HepG2 (cell line): Measurements from ENCODE around the gene TCFL5. TPM values are rescaled to one million over a fixed set of nuclear protein-coding genes. Genes with fewer than 3 reads are reported as not detected.

Source experiments
- CEBPB ChIP-seq: IDR thresholded peaks from 2 replicates; pipeline ENCODE4 v1.6.1; 2011; ENCODE audit warnings: low read depth, low read length, improper control_type of control experiment, borderline replicate concordance
- DPF2 ChIP-seq: sonication (generic); formaldehyde crosslinking; IDR thresholded peaks from 2 replicates; pipeline ENCODE4 v1.4.0; 2020; ENCODE audit warnings: mild to moderate bottlenecking, low read depth, missing genetic modification reagents, borderline replicate concordance
- DZIP1 ChIP-seq: sonication (generic); formaldehyde crosslinking; IDR thresholded peaks from 2 replicates; pipeline ENCODE4 v1.5.0; 2020; ENCODE audit warnings: mild to moderate bottlenecking, missing genetic modification reagents
- EP300 ChIP-seq, 3 experiments: sonication (generic) in 1 of 3; formaldehyde crosslinking in 1 of 3; IDR thresholded peaks; 2 replicates each; pipeline versions ENCODE4 v1.5.1 to v1.6.1; 2011 to 2020; ENCODE audit warnings: low read depth in 2 of 3, low read length in 2 of 3, borderline replicate concordance in 1 of 3, improper control_type of control experiment in 1 of 3, mild to moderate bottlenecking in 1 of 3, missing genetic modification reagents in 1 of 3, moderate library complexity in 1 of 3
- EZH2 ChIP-seq: conservative IDR thresholded peaks from 2 replicates; pipeline ENCODE4 v1.6.1; 2012; ENCODE audit warnings: mild to moderate bottlenecking, low read depth, low read length, moderate library complexity
- FOXC1 ChIP-seq: sonication (generic); formaldehyde crosslinking; IDR thresholded peaks from 2 replicates; pipeline ENCODE4 v1.8.0; 2022; ENCODE audit warnings: mild to moderate bottlenecking, missing genetic modification reagents, borderline replicate concordance
- FOXJ3 ChIP-seq: sonication (generic); formaldehyde crosslinking; IDR thresholded peaks from 2 replicates; pipeline ENCODE4 v1.4.0; 2020; ENCODE audit warnings: missing genetic modification reagents, mild to moderate bottlenecking, borderline replicate concordance
- KDM3A ChIP-seq: IDR thresholded peaks from 2 replicates; pipeline ENCODE4 v1.6.1; 2018; ENCODE audit warnings: low read depth, missing compliant biosample characterization
- NR0B2 ChIP-seq: sonication (generic); formaldehyde crosslinking; IDR thresholded peaks from 2 replicates; pipeline ENCODE4 v1.4.0; 2020; ENCODE audit warnings: mild to moderate bottlenecking, missing genetic modification reagents
- PAX8 ChIP-seq: sonication (generic); formaldehyde crosslinking; IDR thresholded peaks from 2 replicates; pipeline ENCODE4 v1.8.0; 2022; ENCODE audit warnings: mild to moderate bottlenecking, missing genetic modification reagents, borderline replicate concordance
- SNAPC5 ChIP-seq: sonication (generic); formaldehyde crosslinking; IDR thresholded peaks from 2 replicates; pipeline ENCODE4 v1.8.1; 2023; ENCODE audit warnings: mild to moderate bottlenecking, missing genetic modification reagents, borderline replicate concordance
- SRF ChIP-seq: IDR thresholded peaks from 2 replicates; pipeline ENCODE4 v1.6.1; 2011; ENCODE audit warnings: mild to moderate bottlenecking, low read depth, low read length, moderate library complexity
- ZBTB1 ChIP-seq: sonication (generic); formaldehyde crosslinking; IDR thresholded peaks from 2 replicates; pipeline ENCODE4 v1.4.0; 2020; ENCODE audit warnings: missing genetic modification reagents, borderline replicate concordance
- ZBTB20 ChIP-seq: sonication (generic); formaldehyde crosslinking; IDR thresholded peaks from 2 replicates; pipeline ENCODE4 v1.8.1; 2023; ENCODE audit warnings: missing genetic modification reagents, low read depth, mild to moderate bottlenecking, borderline replicate concordance
- ZFP37 ChIP-seq: sonication (generic); formaldehyde crosslinking; IDR thresholded peaks from 2 replicates; pipeline ENCODE4 v1.4.0; 2020; ENCODE audit warnings: missing genetic modification reagents, borderline replicate concordance
- ZNF205 ChIP-seq: IDR thresholded peaks from 2 replicates; pipeline ENCODE4 v1.6.1; 2018; ENCODE audit warnings: missing biosample characterization, missing genetic modification reagents
- ZNF646 ChIP-seq: sonication (generic); formaldehyde crosslinking; IDR thresholded peaks from 2 replicates; pipeline ENCODE4 v1.9.0; 2021; ENCODE audit warnings: mild to moderate bottlenecking, missing genetic modification reagents
- ZNF775 ChIP-seq: sonication (generic); formaldehyde crosslinking; IDR thresholded peaks from 2 replicates; pipeline ENCODE4 v1.4.0; 2020; ENCODE audit warnings: missing genetic modification reagents, mild to moderate bottlenecking, moderate library complexity, borderline replicate concordance
- polyA plus RNA-seq, 8 experiments: library from polyadenylated mRNA; depleted of rRNA in 3 of 8; stranded (reverse) in 7 of 8; unstranded in 1 of 8; fragments of >200 nt; fragmentation: Illumina TruSeq in 4 of 8; extraction: Trizol in 4 of 8; gene quantifications; 2 replicates each; pipeline versions ENCODE4 v1.2.1 to v1.2.3, GENCODE V29; 2011 to 2016; ENCODE audit warnings: low read depth in 4 of 8, missing spikeins in 1 of 8, mixed read lengths in 1 of 8; ENCODE audit not compliant: insufficient read depth in 1 of 8
- total RNA-seq, 5 experiments: library from RNA; depleted of rRNA; stranded (reverse); fragments of >200 nt; fragmentation: Illumina TruSeq; extraction: Trizol; gene quantifications; 2 replicates each; pipeline ENCODE4 v1.2.3, GENCODE V29; 2016; ENCODE audit warnings: low read depth in 1 of 5

Gene TCFL5
- total and polyA plus RNA-seq, 2 of the 13 experiments (the other 11 are each of a cell fraction or from before 2014, with no cell fraction given): 14.8 to 20.0 TPM

- TF ChIP-seq ZFP37 (CRISPR knock-in tag): no peak
- no peak for TF ChIP-seq DZIP1 (CRISPR knock-in tag)
- peak; percentile 92 for TF ChIP-seq CEBPB
- peak; percentile 43; the same call in 1 of the 2 replicates for TF ChIP-seq ZNF205 (CRISPR knock-in tag)
- TF ChIP-seq EZH2: no peak
- TF ChIP-seq ZNF775 (CRISPR knock-in tag): no peak
- no peak for TF ChIP-seq DPF2 (CRISPR knock-in tag)
- peak; percentile 33; the same call in 1 of the 2 replicates for TF ChIP-seq ZBTB20 (CRISPR knock-in tag)
- no peak for TF ChIP-seq NR0B2 (CRISPR knock-in tag)
- no peak for TF ChIP-seq ZNF646 (CRISPR knock-in tag)
- no peak for TF ChIP-seq FOXJ3 (CRISPR knock-in tag)
- TF ChIP-seq FOXC1 (CRISPR knock-in tag): no peak
- 0 out of 4 replicates have a peak, but pooled peaks of 1 of the 2 experiments have one; percentile 4 for TF ChIP-seq EP300 (IDR thresholded peaks at IDR 0.05; ENCODE audit: low read depth in 2 of 2, low read length in 2 of 2)
- no peak for TF ChIP-seq EP300 (CRISPR knock-in tag; IDR thresholded peaks at IDR 0.05; ENCODE audit: borderline replicate concordance)
- no peak for TF ChIP-seq PAX8
- no peak for TF ChIP-seq SNAPC5 (CRISPR knock-in tag)
- no peak for TF ChIP-seq ZBTB1
- TF ChIP-seq KDM3A (CRISPR knock-in tag): no peak
- TF ChIP-seq SRF: no peak
These were observed 10.7 kb upstream of the TCFL5 start (continued) for GRCh38 chr20:62872184-62872847.
